Mesothelial cell of epicardium (in vitro differentiated cells): ENCODE measurements around the gene ZNF432. TPM values are rescaled to one million over a fixed set of nuclear protein-coding genes. Genes with fewer than 3 reads are reported as not detected.
"Not testable (repeated sequence)": the region's sequence is repeated elsewhere in the genome, so short reads cannot be mapped to it uniquely, and the experiment has no call there.

Experiments
- DNase-seq, 2 experiments: peaks; one replicate each; pipeline ENCODE4 v3.0.0; 2021; ENCODE audit warnings: low spot score in 2 of 2; ENCODE audit not compliant: unreplicated experiment in 2 of 2
- H3K27ac Mint-ChIP-seq: 2 replicates; pipeline ENCODE4 v1.8.0; 2021; ENCODE audit warnings: mixed read lengths
- H3K27me3 Mint-ChIP-seq: 2 replicates; pipeline ENCODE4 v1.8.0; 2021; ENCODE audit warnings: low read depth, mixed read lengths
- H3K36me3 Mint-ChIP-seq: 2 replicates; pipeline ENCODE4 v1.8.0; 2021; ENCODE audit warnings: mixed read lengths
- H3K4me1 Mint-ChIP-seq: 2 replicates; pipeline ENCODE4 v1.8.0; 2021; ENCODE audit warnings: mixed read lengths
- H3K4me3 Mint-ChIP-seq: 2 replicates; pipeline ENCODE4 v1.8.0; 2021; ENCODE audit warnings: mild to moderate bottlenecking, moderate library complexity, mixed read lengths
- H3K9me3 Mint-ChIP-seq: 2 replicates; pipeline ENCODE4 v1.8.0; 2021; ENCODE audit warnings: mixed read lengths
- CTCF ChIP-seq: fragments of 200-600 bp; sonication (generic); IDR thresholded peaks from one replicate; pipeline ENCODE4 v1.5.0; 2021; ENCODE audit warnings: antibody characterized with exemption; ENCODE audit not compliant: unreplicated experiment
- total RNA-seq: library from RNA; stranded (reverse); gene quantifications from 3 replicates; pipeline ENCODE4 v1.2.1, GENCODE V29; 2021

The ZNF432 gene
- total RNA-seq, 1 donor from 2014 or later, result 25.9 TPM

DNA sequence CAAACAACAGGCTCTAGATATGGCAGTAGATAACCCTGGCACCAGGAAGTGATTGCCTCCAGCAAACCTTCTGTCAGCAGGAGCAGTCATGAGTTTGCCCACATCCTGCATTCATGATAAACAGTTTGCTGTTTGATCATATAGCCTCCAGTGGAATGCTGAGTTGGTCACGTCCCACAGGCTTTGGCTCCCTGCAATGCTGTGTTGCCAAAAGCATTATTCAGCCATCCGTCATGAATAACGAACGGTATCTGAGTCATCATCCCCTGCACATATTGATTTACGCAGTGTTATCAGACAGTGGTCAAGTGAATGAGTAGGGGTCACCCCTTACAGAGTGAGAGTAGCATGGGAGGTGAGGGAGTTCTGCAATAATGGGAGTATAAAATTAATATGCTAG is 21.9 kb upstream of the ZNF432 start:
- DNase-seq, result no peak
- Mint-ChIP-seq H3K27me3 (no peaks in the 10 kb centered on the region), H3K4me3 (no peak overlapping the region), H3K36me3 (peaks cover 94% of the 10 kb centered on the region), H3K4me1 (no peaks in the 10 kb centered on the region), H3K27ac (no peak overlapping the region), H3K9me3 (peaks cover 77% of the 10 kb centered on the region)
- TF ChIP-seq CTCF, result no peak

DNA sequence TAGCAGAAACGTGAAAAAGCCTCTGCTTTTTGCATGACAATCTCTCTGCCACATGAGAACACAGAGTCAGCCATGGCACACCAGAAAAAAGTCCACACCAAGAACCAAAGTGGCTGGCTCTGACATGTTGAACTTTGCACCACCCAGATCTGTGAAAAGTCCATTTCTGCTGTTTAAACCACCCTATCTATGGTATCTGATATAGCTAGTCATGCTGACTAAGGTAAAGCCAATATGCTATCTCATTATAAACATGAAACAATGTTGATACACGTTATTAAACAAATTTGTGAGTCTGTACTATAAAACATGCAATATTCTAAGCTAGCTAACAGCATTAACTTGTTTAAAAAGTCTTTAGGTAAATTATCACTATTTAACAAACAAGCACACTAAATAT is 21.0 kb upstream of the ZNF432 start:
- Mint-ChIP-seq H3K27me3 (no peaks in the 10 kb centered on the region), H3K4me1 (no peaks in the 10 kb centered on the region), H3K36me3 (peaks cover 94% of the 10 kb centered on the region), H3K9me3 (peaks cover 74% of the 10 kb centered on the region), H3K27ac (no peak overlapping the region), H3K4me3 (no peak overlapping the region)
- no peak for TF ChIP-seq CTCF
- no peak for DNase-seq

- DNase-seq, result no peak
- Mint-ChIP-seq H3K9me3 (peaks cover 64% of the 10 kb centered on the region), H3K27ac (no peak overlapping the region), H3K4me1 (no peaks in the 10 kb centered on the region), H3K36me3 (peaks cover 88% of the 10 kb centered on the region), H3K27me3 (no peaks in the 10 kb centered on the region), H3K4me3 (no peak overlapping the region)
- no peak for TF ChIP-seq CTCF
Measured at GRCh38 chr19:52066258-52066863, 17.7 kb upstream of the ZNF432 start.

DNA sequence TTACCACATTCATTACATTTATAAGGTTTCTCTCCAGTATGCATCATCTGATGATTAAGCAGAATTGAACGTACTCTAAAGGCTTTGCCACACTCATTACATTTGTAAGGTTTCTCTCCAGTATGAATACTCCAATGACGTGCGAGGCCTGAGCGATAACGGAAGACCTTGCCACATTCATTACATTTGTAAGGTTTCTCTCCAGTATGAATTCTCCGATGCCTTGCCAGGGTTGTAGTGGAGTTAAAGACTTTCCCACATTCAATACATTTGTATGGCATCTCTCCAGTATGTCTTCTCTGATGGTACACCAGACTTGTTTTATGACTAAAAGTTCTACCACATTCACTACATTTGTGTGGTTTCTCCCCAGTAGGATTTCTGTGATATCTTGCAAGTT is 16.8 kb upstream of the ZNF432 start:
- DNase-seq, result no peak

DNA sequence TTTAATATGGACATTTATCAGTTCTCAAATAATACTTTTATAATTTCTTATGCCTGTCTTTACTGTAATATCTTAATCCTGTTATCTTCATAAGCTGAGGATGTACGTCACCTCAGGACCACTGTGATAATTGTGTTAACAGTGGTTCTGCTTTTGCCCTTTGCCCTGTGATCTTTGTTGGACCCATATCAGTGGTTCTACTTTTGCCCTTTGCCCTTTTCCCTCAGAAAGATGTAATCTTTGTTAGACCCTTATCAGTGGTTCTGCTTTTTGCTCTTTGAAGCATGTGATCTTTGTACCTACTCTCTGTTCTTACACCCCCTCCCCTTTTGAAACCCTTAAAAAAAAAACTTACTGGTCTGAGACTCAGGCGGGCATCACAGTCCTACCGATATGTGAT is 7.8 kb upstream of the ZNF432 start:
- Mint-ChIP-seq H3K36me3 (peaks cover 78% of the 10 kb centered on the region), H3K9me3 (peaks cover 84% of the 10 kb centered on the region)
- H3K4me1 Mint-ChIP-seq, H3K4me3 Mint-ChIP-seq, H3K27me3 Mint-ChIP-seq, DNase-seq, H3K27ac Mint-ChIP-seq: not testable (repeated sequence)

More for the DNA sequence above, 16.8 kb upstream of the ZNF432 start:
- H3K9me3 Mint-ChIP-seq, result peaks cover 64% of the 10 kb centered on the region
- H3K4me1 Mint-ChIP-seq, result no peaks in the 10 kb centered on the region
- no peak overlapping the region for H3K4me3 Mint-ChIP-seq
- peaks cover 87% of the 10 kb centered on the region for H3K36me3 Mint-ChIP-seq
- no peak overlapping the region for H3K27ac Mint-ChIP-seq
- H3K27me3 Mint-ChIP-seq, result no peaks in the 10 kb centered on the region
- TF ChIP-seq CTCF, result no peak

DNA sequence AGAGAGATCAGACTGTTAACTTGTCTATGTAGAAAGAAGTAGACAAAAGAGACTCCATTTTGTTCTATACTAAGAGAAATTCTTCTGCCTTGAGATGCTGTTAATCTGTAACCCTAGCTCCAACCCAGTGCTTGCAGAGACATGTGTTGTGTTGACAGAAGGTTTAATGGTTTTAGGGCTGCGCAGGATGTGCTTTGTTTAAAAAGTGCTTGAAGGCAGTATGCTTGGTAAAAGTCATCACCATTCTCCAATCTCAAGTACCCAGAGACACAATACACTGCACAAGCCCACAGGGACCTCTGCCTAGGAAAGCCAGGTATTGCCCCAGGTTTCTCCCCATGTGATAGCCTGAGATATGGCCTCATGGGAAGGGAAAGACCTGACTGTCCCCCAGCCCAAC is 3.1 kb upstream of the ZNF432 start:
- not testable (repeated sequence) for H3K4me3 Mint-ChIP-seq, H3K27ac Mint-ChIP-seq, DNase-seq, H3K27me3 Mint-ChIP-seq, H3K4me1 Mint-ChIP-seq
- Mint-ChIP-seq H3K9me3 (peaks cover 60% of the 10 kb centered on the region), H3K36me3 (peaks cover 55% of the 10 kb centered on the region)

DNA sequence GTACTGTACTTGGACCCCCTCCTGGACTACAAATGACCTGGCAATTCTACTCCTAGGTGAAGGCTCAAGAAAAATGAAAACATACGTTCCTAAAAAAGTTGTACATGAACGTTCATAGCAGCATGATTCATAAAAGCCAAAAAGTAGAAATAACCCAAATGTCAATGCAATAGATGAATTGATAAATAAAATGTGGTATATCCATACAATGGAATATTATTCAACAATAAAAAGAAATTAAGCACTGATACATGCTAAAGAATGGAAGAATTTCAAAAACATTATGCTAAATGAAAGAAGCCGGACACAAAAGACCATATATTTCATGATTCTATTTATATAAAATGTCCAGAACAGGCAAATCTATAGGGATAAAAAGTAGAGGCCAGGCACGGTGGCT is 9.5 kb downstream of the ZNF432 start:
- no peak overlapping the region for H3K4me3 Mint-ChIP-seq
- peaks cover 60% of the 10 kb centered on the region for H3K9me3 Mint-ChIP-seq
- DNase-seq, result no peak

More for the DNA sequence above, 9.5 kb downstream of the ZNF432 start:
- no peaks in the 10 kb centered on the region for H3K4me1 Mint-ChIP-seq
- H3K27me3 Mint-ChIP-seq, result no peaks in the 10 kb centered on the region
- H3K36me3 Mint-ChIP-seq, result peaks cover 90% of the 10 kb centered on the region
- no peak for TF ChIP-seq CTCF
- H3K27ac Mint-ChIP-seq, result no peak overlapping the region
